GM21529 (cell line): ENCODE results near the gene THTPA.

Source experiments
- ATAC-seq: cut with Tn5 transposase; IDR thresholded peaks from one replicate; pipeline ENCODE4 v1.9.1; 2021; ENCODE audit not compliant: unreplicated experiment

Gene THTPA

GRCh38 chr14:23550812-23551265 is 5.2 kb upstream of the THTPA start:
- ATAC-seq: no peak

- ATAC-seq: peak; percentile 52
Measured at GRCh38 chr14:23551266-23552028, 4.6 kb upstream of the THTPA start, which contains the start of gene ZFHX2. TSS of gene ZFHX2 (minus strand) at chr14:23551765. CDS start at chr14:23535325, 16,440 bp downstream.

GRCh38 chr14:23555533-23555881 is 564 bp upstream of the THTPA start:
- no peak for ATAC-seq

- no peak for ATAC-seq
Measured at GRCh38 chr14:23556700-23557440, 799 bp downstream of the THTPA start.

GRCh38 chr14:23557521-23557920 is 1.4 kb downstream of the THTPA start:
- no peak for ATAC-seq

- no peak for ATAC-seq
Measured at GRCh38 chr14:23557946-23558345, 1.9 kb downstream of the THTPA start.

GRCh38 chr14:23558346-23559009 is 2.4 kb downstream of the THTPA start:
- ATAC-seq: no peak

- ATAC-seq: no peak
Measured at GRCh38 chr14:23559010-23559925, 3.2 kb downstream of the THTPA start.

- no peak for ATAC-seq
Measured at GRCh38 chr14:23559926-23560520, 4.0 kb downstream of the THTPA start.

- ATAC-seq: no peak
Measured at GRCh38 chr14:23561259-23561658, 5.2 kb downstream of the THTPA start.

GRCh38 chr14:23561873-23562821 is 6.1 kb downstream of the THTPA start:
- no peak for ATAC-seq

- ATAC-seq: no peak
Measured at GRCh38 chr14:23562822-23563472, 6.9 kb downstream of the THTPA start.

- no peak for ATAC-seq
Measured at GRCh38 chr14:23563473-23564180, 7.6 kb downstream of the THTPA start.

- ATAC-seq: no peak
Measured at GRCh38 chr14:23564181-23564812, 8.2 kb downstream of the THTPA start.

GRCh38 chr14:23564876-23565275 is 8.8 kb downstream of the THTPA start:
- ATAC-seq: no peak

- no peak for ATAC-seq
Measured at GRCh38 chr14:23565626-23566025, 9.6 kb downstream of the THTPA start.

- no peak for ATAC-seq
Measured at GRCh38 chr14:23566112-23566777, 10.2 kb downstream of the THTPA start.
